Suprapubic skin (tissue), 3 donors: Measurements from ENCODE around the gene SCAF1.

ENCODE experiments used
- POLR2A ChIP-seq, 2 donors: fragments of 450-650 bp; IDR thresholded peaks; one replicate each; pipeline ENCODE4 v1.6.1; 2017; ENCODE audit warnings: antibody characterized with exemption in 2 of 2, mild to moderate bottlenecking in 2 of 2, moderate library complexity in 2 of 2
- TF ChIP-seq, protein P1 (sequence below), 2 donors: fragments of 200-600 bp in 1 of 2; fragments of 450-650 bp in 1 of 2; sonication (generic) in 1 of 2; IDR thresholded peaks; one replicate each; pipeline ENCODE4 v1.5.1; 2016 to 2019; ENCODE audit warnings: antibody characterized with exemption in 2 of 2, mild to moderate bottlenecking in 1 of 2, moderate library complexity in 1 of 2

- TF ChIP-seq, protein P1, sequence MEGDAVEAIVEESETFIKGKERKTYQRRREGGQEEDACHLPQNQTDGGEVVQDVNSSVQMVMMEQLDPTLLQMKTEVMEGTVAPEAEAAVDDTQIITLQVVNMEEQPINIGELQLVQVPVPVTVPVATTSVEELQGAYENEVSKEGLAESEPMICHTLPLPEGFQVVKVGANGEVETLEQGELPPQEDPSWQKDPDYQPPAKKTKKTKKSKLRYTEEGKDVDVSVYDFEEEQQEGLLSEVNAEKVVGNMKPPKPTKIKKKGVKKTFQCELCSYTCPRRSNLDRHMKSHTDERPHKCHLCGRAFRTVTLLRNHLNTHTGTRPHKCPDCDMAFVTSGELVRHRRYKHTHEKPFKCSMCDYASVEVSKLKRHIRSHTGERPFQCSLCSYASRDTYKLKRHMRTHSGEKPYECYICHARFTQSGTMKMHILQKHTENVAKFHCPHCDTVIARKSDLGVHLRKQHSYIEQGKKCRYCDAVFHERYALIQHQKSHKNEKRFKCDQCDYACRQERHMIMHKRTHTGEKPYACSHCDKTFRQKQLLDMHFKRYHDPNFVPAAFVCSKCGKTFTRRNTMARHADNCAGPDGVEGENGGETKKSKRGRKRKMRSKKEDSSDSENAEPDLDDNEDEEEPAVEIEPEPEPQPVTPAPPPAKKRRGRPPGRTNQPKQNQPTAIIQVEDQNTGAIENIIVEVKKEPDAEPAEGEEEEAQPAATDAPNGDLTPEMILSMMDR (IDR thresholded peaks at IDR 0.05), result no peak
- no peak for TF ChIP-seq POLR2A (IDR thresholded peaks at IDR 0.05)
Measured at GRCh38 chr19:49637821-49638738, 3.9 kb upstream of the SCAF1 start.
